ENCODE measurements around the gene DSG2.

GRCh38 chr18:31500051-31500688, 2.2 kb downstream of the DSG2 start:
- no peak for TF ChIP-seq TAF1 (IDR thresholded peaks at IDR 0.05; ENCODE audit: borderline replicate concordance, insufficient read depth, low read length)
- TF ChIP-seq POLR2AphosphoS5 (IDR thresholded peaks at IDR 0.05; ENCODE audit: low read depth, low read length): no peak
- TF ChIP-seq SIN3A (IDR thresholded peaks at IDR 0.05; ENCODE audit: borderline replicate concordance, insufficient read depth, low read length): no peak
- no peak for TF ChIP-seq REST (IDR thresholded peaks at IDR 0.05; ENCODE audit: insufficient read depth in 1 of 2, low read depth in 2 of 2, low read length in 2 of 2)
